COLO668 (cell line): Measurements from ENCODE around the gene CACNA1G.

Experiments used
- DNase-seq: peaks from one replicate; lab custom pipeline; 2025; ENCODE audit not compliant: unreplicated experiment; lab: John Stamatoyannopoulos, UW

The CACNA1G gene

GRCh38 chr17:50586421-50587247 lies 26.1 kb downstream of the CACNA1G start:
- DNase-seq = no peak

- DNase-seq = no peak
Observed at GRCh38 chr17:50587571-50587970, 27.1 kb downstream of the CACNA1G start.

GRCh38 chr17:50588391-50589049 lies 28.0 kb downstream of the CACNA1G start:
- no peak for DNase-seq

- no peak for DNase-seq
Observed at GRCh38 chr17:50589095-50589705, 28.7 kb downstream of the CACNA1G start.

- no peak for DNase-seq
Observed at GRCh38 chr17:50590946-50591737, 30.6 kb downstream of the CACNA1G start.

- peak; percentile 76 for DNase-seq
Observed at GRCh38 chr17:50593321-50593720, 32.8 kb downstream of the CACNA1G start.

GRCh38 chr17:50594128-50594823 lies 33.8 kb downstream of the CACNA1G start:
- DNase-seq = no peak

- no peak for DNase-seq
Observed at GRCh38 chr17:50594892-50595291, 34.4 kb downstream of the CACNA1G start.

GRCh38 chr17:50596191-50597037 lies 35.9 kb downstream of the CACNA1G start:
- DNase-seq = peak; percentile 55

- DNase-seq = no peak
Observed at GRCh38 chr17:50598487-50598886, 38.0 kb downstream of the CACNA1G start.

GRCh38 chr17:50599606-50600005 lies 39.1 kb downstream of the CACNA1G start:
- DNase-seq = no peak

GRCh38 chr17:50601823-50602375 lies 41.4 kb downstream of the CACNA1G start:
- no peak for DNase-seq

- no peak for DNase-seq
Observed at GRCh38 chr17:50602836-50603235, 42.3 kb downstream of the CACNA1G start.

GRCh38 chr17:50603340-50603739 lies 42.8 kb downstream of the CACNA1G start:
- peak; percentile 60 for DNase-seq

- no peak for DNase-seq
Observed at GRCh38 chr17:50604513-50604912, 44.0 kb downstream of the CACNA1G start.

GRCh38 chr17:50605429-50605828 lies 44.9 kb downstream of the CACNA1G start:
- no peak for DNase-seq

GRCh38 chr17:50607522-50608175 lies 47.1 kb downstream of the CACNA1G start:
- no peak for DNase-seq

- DNase-seq = peak; percentile 75
Observed at GRCh38 chr17:50608700-50609379, 48.3 kb downstream of the CACNA1G start.
